SU-DHL-6 (cell line): ENCODE data around the gene LYSMD2.

Source experiments
- H2AFZ ChIP-seq: fragments of 200-600 bp; sonication (generic); 2 replicates; pipeline ENCODE4 v1.6.1; 2014; ENCODE audit warnings: low read depth, mild to moderate bottlenecking, moderate library complexity, mixed read lengths, antibody characterized with exemption, low read length; ENCODE audit not compliant: severe bottlenecking
- H3F3A ChIP-seq: fragments of 200-600 bp; shearing (Covaris generic); 2 replicates; pipeline ENCODE4 v1.6.0; 2016; ENCODE audit warnings: antibody characterized with exemption, mild to moderate bottlenecking; ENCODE audit not compliant: insufficient read depth
- H3K27ac ChIP-seq: fragments of 200-600 bp; sonication (generic); 2 replicates; pipeline ENCODE4 v1.5.1; 2016; ENCODE audit warnings: low read depth, mild to moderate bottlenecking, low read length, moderate library complexity, mixed read lengths
- H3K27me3 ChIP-seq: fragments of 200-600 bp; sonication (generic), shearing (Covaris generic); 2 replicates; pipeline ENCODE4 v1.6.0; 2014; ENCODE audit warnings: mild to moderate bottlenecking, low read length
- H3K36me3 ChIP-seq: fragments of 200-600 bp; sonication (generic); 2 replicates; pipeline ENCODE4 v1.6.1; 2014; ENCODE audit warnings: mild to moderate bottlenecking, low read length, mixed read lengths
- H3K4me2 ChIP-seq: fragments of 300-600, 200-600 bp; shearing (Covaris generic), sonication (generic); 2 replicates; pipeline ENCODE4 v1.6.0; 2014; ENCODE audit warnings: low read length, low read depth, mild to moderate bottlenecking; ENCODE audit not compliant: poor library complexity, severe bottlenecking
- H3K4me3 ChIP-seq: fragments of 200-600 bp; sonication (generic); 2 replicates; pipeline ENCODE4 v1.5.1; 2014; ENCODE audit warnings: antibody characterized with exemption, low read length, mild to moderate bottlenecking, mixed read lengths; ENCODE audit not compliant: insufficient read depth, poor library complexity, severe bottlenecking
- H3K79me2 ChIP-seq: fragments of 200-600 bp; sonication (generic); 2 replicates; pipeline ENCODE4 v1.6.1; 2014; ENCODE audit warnings: mild to moderate bottlenecking, low read length, moderate library complexity; ENCODE audit not compliant: insufficient read depth
- H3K9ac ChIP-seq: fragments of 200-600 bp; sonication (generic); 2 replicates; pipeline ENCODE4 v1.7.0; 2014; ENCODE audit warnings: mild to moderate bottlenecking, low read length
- H3K9me2 ChIP-seq: fragments of 200-600 bp; sonication (generic); replicated peaks from 2 replicates; pipeline ENCODE4 v1.6.1; 2014; ENCODE audit warnings: low read length; ENCODE audit not compliant: insufficient read depth
- H3K9me3 ChIP-seq: fragments of 200-600 bp; sonication (generic); 2 replicates; pipeline ENCODE4 v1.6.1; 2014; ENCODE audit warnings: low read length, mixed read lengths; ENCODE audit not compliant: insufficient read depth
- H4K20me1 ChIP-seq: fragments of 200-600 bp; sonication (generic); 2 replicates; pipeline ENCODE4 v1.6.1; 2014; ENCODE audit warnings: low read depth, mild to moderate bottlenecking, antibody characterized with exemption, low read length, moderate library complexity, mixed read lengths
- CTCF ChIP-seq: fragments of 200-600 bp; sonication (generic); IDR thresholded peaks from one replicate; pipeline ENCODE4 v1.5.1; 2017; ENCODE audit warnings: antibody characterized with exemption, mild to moderate bottlenecking, low read length, moderate library complexity; ENCODE audit not compliant: insufficient read depth, poor library complexity, severe bottlenecking
- EZH2phosphoT487 ChIP-seq: fragments of 200-600 bp; sonication (generic), shearing (Covaris generic); conservative IDR thresholded peaks from 2 replicates; pipeline ENCODE4 v1.6.1; 2018; ENCODE audit warnings: mild to moderate bottlenecking, antibody characterized with exemption, low read length, moderate library complexity, mixed read lengths

LYSMD2 gene

GRCh38 chr15:51781506-51781905 lies 44.1 kb upstream of the LYSMD2 start:
- no peaks in the 10 kb centered on the region; the same call in 1 of the 2 replicates for H3K9me3 ChIP-seq
- H4K20me1 ChIP-seq: no peaks in the 10 kb centered on the region
- no peak overlapping the region for H3K4me2 ChIP-seq
- no peak overlapping the region for H3K4me3 ChIP-seq
- TF ChIP-seq EZH2phosphoT487 (no peak), CTCF (no peak)
- no peak overlapping the region for H3K9ac ChIP-seq
- H3F3A ChIP-seq: no peaks in the 10 kb centered on the region
- no peaks in the 10 kb centered on the region for H3K9me2 ChIP-seq
- no peaks in the 10 kb centered on the region for H3K79me2 ChIP-seq
- no peak overlapping the region for H2AFZ ChIP-seq
- no peaks in the 10 kb centered on the region for H3K27me3 ChIP-seq
- H3K27ac ChIP-seq: no peak overlapping the region
- H3K36me3 ChIP-seq: no peaks in the 10 kb centered on the region

GRCh38 chr15:51780636-51781035 lies 43.2 kb upstream of the LYSMD2 start:
- Histone ChIP-seq H3K4me3 (no peak overlapping the region), H3K9ac (no peak overlapping the region), H4K20me1 (no peaks in the 10 kb centered on the region), H2AFZ (no peak overlapping the region), H3F3A (no peaks in the 10 kb centered on the region), H3K9me3 (no peaks in the 10 kb centered on the region), H3K9me2 (no peaks in the 10 kb centered on the region), H3K79me2 (no peaks in the 10 kb centered on the region), H3K27me3 (no peaks in the 10 kb centered on the region), H3K36me3 (no peaks in the 10 kb centered on the region), H3K4me2 (no peak overlapping the region), H3K27ac (no peak overlapping the region)
- TF ChIP-seq EZH2phosphoT487: no peak

GRCh38 chr15:51776952-51777569 lies 39.6 kb upstream of the LYSMD2 start:
- H3K27ac ChIP-seq: no peak overlapping the region
- H3K9ac ChIP-seq: no peak overlapping the region
- H3F3A ChIP-seq: no peaks in the 10 kb centered on the region
- TF ChIP-seq EZH2phosphoT487 (no peak), CTCF (peak; percentile 62)
- no peak overlapping the region for H3K4me2 ChIP-seq
- no peaks in the 10 kb centered on the region for H3K36me3 ChIP-seq
- no peaks in the 10 kb centered on the region for H4K20me1 ChIP-seq
- H3K27me3 ChIP-seq: no peaks in the 10 kb centered on the region
- no peak overlapping the region for H2AFZ ChIP-seq
- no peaks in the 10 kb centered on the region for H3K9me2 ChIP-seq
- H3K79me2 ChIP-seq: no peaks in the 10 kb centered on the region
- H3K9me3 ChIP-seq: no peaks in the 10 kb centered on the region
- H3K4me3 ChIP-seq: no peak overlapping the region

- Histone ChIP-seq H3K27ac (no peak overlapping the region), H3F3A (no peaks in the 10 kb centered on the region), H3K9ac (no peak overlapping the region), H4K20me1 (no peaks in the 10 kb centered on the region), H3K9me2 (no peaks in the 10 kb centered on the region), H2AFZ (no peak overlapping the region), H3K36me3 (no peaks in the 10 kb centered on the region), H3K4me3 (no peak overlapping the region), H3K27me3 (no peaks in the 10 kb centered on the region), H3K4me2 (no peak overlapping the region), H3K79me2 (no peaks in the 10 kb centered on the region), H3K9me3 (no peaks in the 10 kb centered on the region)
- TF ChIP-seq CTCF (peak; percentile 75), EZH2phosphoT487 (no peak)
Measured at GRCh38 chr15:51775967-51776816, 38.7 kb upstream of the LYSMD2 start.
